GM12865 (cell line): ENCODE data around the gene SLC35E3.

Source experiments
- DNase-seq: peaks from one replicate; pipeline ENCODE4 v3.0.0; 2010; ENCODE audit warnings: low read depth
- H3K4me3 ChIP-seq: 2 replicates; pipeline ENCODE4 v1.5.1; 2011; ENCODE audit warnings: mild to moderate bottlenecking, low read depth, low read length, control low read depth
- TF ChIP-seq, protein P1 (sequence below): IDR thresholded peaks from 2 replicates; pipeline ENCODE4 v1.5.1; 2011; ENCODE audit warnings: low read length, control low read depth, low read depth, inconsistent platforms; ENCODE audit not compliant: insufficient read depth; ENCODE audit errors: missing control alignments

SLC35E3 gene

DNA sequence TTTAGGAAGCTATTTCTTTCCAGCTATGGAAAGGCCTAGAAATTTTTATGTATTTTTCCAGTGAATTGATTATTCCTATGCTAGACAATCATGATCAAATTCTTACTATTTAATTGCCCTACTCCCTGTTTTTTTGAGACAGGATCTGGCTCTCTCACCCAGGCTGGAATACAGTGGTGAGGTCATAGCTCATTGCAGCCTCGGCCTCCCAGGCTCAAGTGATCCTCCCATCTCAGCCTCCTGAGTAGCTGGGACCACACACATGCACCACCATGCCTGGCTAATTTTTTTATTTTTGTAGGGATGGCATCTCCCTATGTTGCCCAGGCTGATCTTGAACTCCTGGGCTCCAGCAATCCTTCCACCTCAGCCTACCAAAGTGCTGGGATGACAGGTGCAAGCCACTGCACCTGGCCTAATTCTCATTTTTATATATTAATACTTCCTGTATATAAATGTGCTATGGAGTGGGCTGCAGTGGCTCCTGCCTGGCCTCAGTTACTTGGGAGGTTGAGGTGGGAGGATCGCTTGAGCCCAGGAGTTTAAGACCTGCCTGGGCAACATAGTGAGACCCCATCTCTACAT is 46.0 kb downstream of the SLC35E3 start:
- TF ChIP-seq, protein P1, sequence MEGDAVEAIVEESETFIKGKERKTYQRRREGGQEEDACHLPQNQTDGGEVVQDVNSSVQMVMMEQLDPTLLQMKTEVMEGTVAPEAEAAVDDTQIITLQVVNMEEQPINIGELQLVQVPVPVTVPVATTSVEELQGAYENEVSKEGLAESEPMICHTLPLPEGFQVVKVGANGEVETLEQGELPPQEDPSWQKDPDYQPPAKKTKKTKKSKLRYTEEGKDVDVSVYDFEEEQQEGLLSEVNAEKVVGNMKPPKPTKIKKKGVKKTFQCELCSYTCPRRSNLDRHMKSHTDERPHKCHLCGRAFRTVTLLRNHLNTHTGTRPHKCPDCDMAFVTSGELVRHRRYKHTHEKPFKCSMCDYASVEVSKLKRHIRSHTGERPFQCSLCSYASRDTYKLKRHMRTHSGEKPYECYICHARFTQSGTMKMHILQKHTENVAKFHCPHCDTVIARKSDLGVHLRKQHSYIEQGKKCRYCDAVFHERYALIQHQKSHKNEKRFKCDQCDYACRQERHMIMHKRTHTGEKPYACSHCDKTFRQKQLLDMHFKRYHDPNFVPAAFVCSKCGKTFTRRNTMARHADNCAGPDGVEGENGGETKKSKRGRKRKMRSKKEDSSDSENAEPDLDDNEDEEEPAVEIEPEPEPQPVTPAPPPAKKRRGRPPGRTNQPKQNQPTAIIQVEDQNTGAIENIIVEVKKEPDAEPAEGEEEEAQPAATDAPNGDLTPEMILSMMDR = no peak
- H3K4me3 ChIP-seq = no peak overlapping the region
- no peak for DNase-seq

DNA sequence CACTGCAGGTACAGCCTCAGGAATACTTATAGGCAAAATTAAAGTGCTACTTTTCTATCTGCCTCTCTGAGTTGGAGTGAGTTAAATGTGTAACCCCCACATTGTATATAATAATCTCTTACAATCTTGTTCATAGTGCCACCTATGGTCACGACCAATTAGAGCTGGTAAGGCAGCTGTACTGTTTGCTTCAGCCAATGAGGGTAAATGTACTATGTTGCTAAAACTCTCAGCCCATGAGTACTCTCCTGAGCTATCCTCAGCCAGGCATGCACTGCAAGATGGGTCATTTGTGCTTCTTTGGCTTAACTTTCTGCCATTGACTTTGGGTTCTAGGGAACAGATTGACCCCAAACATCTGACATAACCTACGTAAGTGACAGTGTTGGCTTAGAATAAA is 47.0 kb downstream of the SLC35E3 start:
- no peak overlapping the region for H3K4me3 ChIP-seq
- TF ChIP-seq, protein P1 = no peak
- DNase-seq = peak; percentile 81

DNA sequence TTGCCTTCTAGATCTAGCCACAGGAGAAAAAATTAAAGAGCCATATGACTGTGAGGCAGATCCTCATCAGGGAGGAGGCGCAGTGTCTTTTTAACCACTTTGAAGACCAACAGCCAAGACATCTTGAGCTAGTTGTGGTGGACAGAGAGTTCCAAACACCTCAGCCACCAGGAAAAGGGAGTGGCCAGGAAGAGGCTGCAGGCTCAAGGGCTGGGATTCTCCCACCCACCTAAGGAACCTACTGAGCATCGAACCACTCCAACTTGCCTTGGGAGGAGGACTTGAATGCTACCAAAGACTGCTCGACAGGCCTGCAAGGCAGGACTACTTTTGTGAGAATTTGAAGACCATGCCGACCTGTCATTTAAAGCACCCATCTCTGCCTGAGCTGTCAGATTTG is 47.5 kb downstream of the SLC35E3 start:
- H3K4me3 ChIP-seq = no peak overlapping the region
- DNase-seq = no peak
- TF ChIP-seq, protein P1 = no peak

DNA sequence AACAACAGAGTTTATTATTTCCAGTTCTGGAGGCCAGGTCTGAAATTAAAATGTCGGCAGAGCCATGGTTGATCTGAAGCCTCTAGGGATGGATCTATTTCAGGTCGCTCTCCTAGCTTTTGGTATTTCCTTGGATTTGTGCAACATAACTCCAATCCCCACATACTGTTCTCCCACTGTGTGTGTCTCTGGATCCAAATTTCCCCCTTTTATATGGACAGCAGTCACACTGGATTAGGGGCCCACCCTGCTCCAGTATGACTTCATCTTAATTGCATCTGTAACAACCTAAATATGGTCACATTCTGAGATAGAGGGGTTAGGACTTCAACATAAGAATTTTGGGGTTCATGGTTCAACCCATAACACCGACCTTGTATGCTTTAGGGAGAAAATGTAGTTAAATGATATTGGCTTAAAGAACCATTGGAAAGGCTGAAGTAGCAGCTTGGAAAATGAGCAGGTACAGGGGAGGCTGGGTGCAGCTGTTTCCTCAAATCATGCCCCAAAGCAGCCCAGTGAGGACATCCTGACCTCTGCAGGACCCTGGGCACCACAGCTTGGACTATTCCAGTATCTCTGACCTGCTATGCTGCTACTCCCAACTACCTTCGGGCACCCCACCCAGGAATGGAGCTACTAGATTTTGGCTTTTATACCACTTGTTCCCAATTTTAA is 48.1 kb downstream of the SLC35E3 start:
- TF ChIP-seq, protein P1 = no peak
- H3K4me3 ChIP-seq = no peak overlapping the region
- no peak for DNase-seq

DNA sequence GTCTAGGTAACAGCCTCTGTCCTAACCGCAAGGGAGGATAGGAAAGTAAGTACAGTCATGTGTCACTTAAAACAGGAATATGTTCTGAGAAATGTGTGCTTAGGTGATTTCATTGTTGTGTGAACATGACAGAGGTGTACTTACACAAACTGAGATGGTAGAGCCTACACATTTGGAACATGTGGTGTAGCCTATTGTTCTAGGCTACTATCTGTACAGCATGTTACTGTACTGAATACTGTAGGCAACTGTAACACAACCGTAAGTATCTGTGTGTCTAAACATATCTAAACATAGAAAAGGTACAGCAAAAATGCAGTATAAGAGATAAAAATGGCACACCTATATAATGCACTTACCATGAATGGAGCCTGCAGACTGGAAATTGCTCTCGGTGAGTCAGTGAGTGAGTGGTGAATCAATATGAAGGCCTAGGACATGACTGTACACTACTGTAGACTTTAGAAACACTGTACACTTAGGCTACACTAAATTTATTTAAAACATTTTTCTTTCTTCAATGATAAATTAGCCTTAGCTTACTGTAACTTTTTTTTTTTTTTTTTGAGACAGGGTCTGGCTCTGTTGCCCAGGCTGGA is 48.8 kb downstream of the SLC35E3 start:
- no peak overlapping the region for H3K4me3 ChIP-seq
- TF ChIP-seq, protein P1 = no peak
- no peak for DNase-seq

DNA sequence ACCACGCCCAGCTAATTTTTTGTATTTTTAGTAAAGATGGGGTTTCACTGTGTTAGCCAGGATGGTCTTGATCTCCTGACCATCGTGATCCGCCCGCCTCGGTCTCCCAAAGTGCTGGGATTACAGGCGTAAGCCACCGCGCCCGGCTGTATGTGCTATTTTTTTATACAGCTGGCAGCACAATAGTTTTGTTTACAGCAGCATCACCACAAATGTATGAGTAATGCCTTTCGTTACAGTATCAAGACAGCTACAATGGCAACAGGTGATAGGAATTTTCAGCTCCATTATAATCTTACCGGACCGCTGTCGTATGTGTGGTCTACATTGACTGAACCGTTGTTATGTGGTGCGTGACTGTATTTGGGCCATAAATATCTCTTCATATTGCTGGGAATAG is 50.4 kb downstream of the SLC35E3 start:
- no peak for DNase-seq
- H3K4me3 ChIP-seq = no peak overlapping the region
- TF ChIP-seq, protein P1 = no peak
